Astrocyte of the spinal cord (primary cell): Measurements from ENCODE around the gene TNFAIP6.
"Not testable (repeated sequence)": the region's sequence is repeated elsewhere in the genome, so short reads cannot be mapped to it uniquely, and the experiment has no call there.

Experiments used
- DNase-seq: peaks from one replicate; pipeline ENCODE4 v3.0.0; 2011; ENCODE audit warnings: low read depth, low spot score
- H3K4me3 ChIP-seq: 2 replicates; pipeline ENCODE4 v1.5.1; 2011; ENCODE audit warnings: low read depth, mild to moderate bottlenecking, low read length, moderate library complexity
- in situ Hi-C: cut with HindIII; loops from 2 replicates; pipeline ENCODE4 v1.10.0; 2017; ENCODE audit warnings: low sequenced_read_pairs
- TF ChIP-seq, protein P1 (sequence below): IDR thresholded peaks from 2 replicates; pipeline ENCODE4 v1.5.1; 2012; ENCODE audit warnings: low read depth, mild to moderate bottlenecking, low read length, inconsistent platforms

TNFAIP6 gene, protein sequence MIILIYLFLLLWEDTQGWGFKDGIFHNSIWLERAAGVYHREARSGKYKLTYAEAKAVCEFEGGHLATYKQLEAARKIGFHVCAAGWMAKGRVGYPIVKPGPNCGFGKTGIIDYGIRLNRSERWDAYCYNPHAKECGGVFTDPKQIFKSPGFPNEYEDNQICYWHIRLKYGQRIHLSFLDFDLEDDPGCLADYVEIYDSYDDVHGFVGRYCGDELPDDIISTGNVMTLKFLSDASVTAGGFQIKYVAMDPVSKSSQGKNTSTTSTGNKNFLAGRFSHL

DNA sequence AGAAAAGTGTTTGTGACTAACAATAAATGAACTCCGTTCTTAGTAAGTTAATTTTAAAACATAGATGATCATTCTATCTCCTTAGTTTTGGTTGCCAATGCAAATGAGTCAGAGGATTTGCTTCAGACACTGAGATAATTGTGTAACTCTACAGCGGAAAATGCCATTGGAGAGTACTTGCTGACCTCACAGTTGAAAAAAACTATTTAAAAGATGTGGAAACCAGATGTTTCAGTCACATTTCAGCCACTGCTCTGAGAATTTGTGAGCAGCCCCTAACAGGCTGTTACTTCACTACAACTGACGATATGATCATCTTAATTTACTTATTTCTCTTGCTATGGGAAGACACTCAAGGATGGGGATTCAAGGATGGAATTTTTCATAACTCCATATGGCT lies at the start of gene TNFAIP6:
TNFAIP6 (plus strand) TSS at position 234 of the 400 bp plus-strand sequence; CDS start at position 309, 75 bp downstream.
- in situ Hi-C loops, result no loop called here
- DNase-seq, result peak; percentile 90
- TF ChIP-seq, protein P1, sequence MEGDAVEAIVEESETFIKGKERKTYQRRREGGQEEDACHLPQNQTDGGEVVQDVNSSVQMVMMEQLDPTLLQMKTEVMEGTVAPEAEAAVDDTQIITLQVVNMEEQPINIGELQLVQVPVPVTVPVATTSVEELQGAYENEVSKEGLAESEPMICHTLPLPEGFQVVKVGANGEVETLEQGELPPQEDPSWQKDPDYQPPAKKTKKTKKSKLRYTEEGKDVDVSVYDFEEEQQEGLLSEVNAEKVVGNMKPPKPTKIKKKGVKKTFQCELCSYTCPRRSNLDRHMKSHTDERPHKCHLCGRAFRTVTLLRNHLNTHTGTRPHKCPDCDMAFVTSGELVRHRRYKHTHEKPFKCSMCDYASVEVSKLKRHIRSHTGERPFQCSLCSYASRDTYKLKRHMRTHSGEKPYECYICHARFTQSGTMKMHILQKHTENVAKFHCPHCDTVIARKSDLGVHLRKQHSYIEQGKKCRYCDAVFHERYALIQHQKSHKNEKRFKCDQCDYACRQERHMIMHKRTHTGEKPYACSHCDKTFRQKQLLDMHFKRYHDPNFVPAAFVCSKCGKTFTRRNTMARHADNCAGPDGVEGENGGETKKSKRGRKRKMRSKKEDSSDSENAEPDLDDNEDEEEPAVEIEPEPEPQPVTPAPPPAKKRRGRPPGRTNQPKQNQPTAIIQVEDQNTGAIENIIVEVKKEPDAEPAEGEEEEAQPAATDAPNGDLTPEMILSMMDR, result no peak
- H3K4me3 ChIP-seq, result no peak within 1 kb of the TSS

DNA sequence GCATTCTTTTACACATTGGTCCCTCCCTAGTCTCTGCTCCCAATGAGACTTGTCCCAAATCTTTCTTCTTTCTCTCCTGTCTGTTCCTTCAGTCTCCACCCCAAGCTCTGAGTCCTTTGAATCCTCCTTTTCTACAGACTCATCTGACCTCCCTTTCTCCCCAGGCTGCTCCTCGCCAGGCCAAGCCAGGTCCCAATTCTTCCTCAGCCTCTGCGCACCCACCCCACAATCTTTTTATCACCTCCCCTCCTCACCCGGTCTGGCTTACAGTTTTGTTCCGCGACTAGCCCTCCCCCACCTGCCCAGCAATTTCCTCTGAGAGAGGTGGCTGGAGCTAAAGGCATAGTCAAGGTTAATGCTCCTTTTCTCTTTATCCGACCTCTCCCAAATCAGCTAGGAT lies 47.1 kb upstream of the TNFAIP6 start:
- in situ Hi-C loops, DNase-seq, H3K4me3 ChIP-seq: not testable (repeated sequence)

DNA sequence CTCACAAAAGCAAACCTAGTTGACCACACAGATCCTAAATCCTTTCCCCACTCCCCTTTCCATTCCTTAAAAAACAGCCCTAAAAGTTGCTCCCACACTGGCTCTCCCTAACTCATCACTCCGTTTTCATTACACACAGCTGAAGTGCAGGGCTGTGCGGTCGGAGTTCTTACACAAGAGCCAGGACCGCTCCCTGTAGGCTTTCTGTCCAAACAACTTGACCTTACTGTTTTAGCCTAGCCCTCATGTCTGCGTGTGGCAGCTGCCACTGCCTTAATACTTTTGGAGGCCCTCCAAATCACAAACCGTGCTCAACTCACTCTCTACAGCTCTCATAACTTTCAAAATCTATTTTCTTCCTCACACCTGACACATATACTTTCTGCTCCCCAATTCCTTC lies 45.0 kb upstream of the TNFAIP6 start:
- in situ Hi-C loops, DNase-seq, H3K4me3 ChIP-seq: not testable (repeated sequence)

DNA sequence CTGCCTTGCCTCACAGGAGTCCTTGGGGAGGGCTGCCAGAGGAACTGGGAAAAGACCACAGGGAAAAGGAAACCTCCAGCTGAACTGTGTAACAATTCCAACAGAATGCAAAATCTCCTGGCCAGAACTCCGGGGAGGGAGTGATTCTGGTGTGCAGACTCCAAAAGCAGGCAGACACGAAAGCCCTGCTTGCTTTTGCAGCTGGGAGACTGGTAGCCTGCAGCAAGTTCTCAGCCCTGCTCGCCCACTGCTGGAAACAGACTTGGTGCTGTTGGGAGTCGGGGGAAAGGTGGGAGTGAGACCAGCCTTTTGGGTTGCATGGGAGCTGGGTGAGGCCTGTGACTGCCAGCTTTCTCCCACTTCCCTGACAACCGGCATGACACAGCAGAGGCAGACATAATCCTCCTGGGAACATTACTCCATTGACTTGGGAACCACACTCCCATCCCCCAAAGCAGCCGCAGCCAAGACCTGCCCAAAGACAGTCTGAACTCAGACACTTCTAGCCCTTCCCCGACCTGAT lies 42.0 kb upstream of the TNFAIP6 start:
- in situ Hi-C loops, result no loop called here
- TF ChIP-seq, protein P1, result no peak
- no peak overlapping the region for H3K4me3 ChIP-seq
- DNase-seq, result peak; percentile 18

DNA sequence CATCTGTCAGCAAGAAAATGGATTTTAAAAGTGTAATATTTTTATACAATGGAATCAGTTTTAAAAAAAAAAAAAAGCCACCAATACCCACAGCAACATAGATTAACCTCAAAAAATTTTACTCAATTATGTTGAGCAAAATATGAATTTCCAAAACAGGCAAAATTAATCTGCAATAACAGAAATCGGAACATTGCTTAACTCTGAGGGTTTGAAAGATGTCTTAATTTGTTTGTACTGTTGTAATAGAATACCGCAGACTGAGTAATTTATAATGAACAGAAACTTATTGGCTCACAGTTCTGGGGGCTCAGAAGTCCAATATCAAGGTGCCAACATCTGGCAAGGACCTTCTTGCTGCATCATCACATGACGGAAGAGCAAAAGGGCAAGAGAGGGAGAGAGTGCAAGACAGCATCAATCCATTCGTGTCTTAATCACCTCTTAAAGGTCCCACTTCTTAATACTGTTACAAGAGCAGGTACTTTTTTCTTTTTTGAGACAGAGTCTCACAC lies 31.8 kb upstream of the TNFAIP6 start:
- TF ChIP-seq, protein P1, result no peak
- no peak overlapping the region for H3K4me3 ChIP-seq
- in situ Hi-C loops, result no loop called here
- no peak for DNase-seq

DNA sequence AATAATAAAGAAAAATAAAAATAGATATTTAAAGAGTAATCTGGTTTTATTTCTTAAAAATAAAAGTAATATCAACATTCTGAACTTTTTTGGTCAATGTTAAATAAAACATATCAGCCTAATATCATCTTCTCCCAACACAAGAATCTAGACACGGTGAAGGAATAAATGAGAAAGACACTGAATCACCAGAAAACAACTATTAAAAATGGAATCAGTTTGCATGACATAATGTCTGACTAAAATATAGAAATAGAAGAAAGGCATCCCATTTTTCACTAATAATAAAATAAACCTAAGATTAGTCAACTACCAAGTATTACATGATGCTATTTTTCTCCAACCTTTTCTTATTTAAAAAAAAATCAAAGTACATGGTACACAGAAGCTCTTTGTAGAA lies 30.8 kb upstream of the TNFAIP6 start:
- TF ChIP-seq, protein P1, result no peak
- H3K4me3 ChIP-seq, result no peak overlapping the region
- in situ Hi-C loops, result no loop called here
- DNase-seq, result no peak

DNA sequence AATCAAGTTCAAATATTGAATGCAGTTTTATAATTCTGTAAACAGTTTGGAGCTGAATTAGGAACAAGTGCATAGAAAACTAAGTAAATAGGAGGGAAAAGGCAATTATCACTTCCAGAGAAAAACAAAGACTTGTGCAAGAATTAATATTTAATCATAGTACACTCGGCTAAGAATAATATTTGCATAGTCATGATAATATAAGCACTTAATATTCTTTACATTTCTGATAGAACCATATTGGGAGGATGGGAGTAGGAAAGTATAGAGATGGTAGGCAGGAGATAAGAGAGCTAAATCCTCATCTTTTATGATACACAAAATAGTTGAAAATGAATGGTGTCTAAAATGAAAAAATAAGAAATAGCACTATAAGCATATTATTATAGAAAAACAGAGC lies 27.4 kb upstream of the TNFAIP6 start:
- no peak for DNase-seq
- TF ChIP-seq, protein P1, result no peak
- H3K4me3 ChIP-seq, result no peak overlapping the region
- in situ Hi-C loops, result no loop called here
